SK-N-SH treated with all-trans-retinoic acid at 6 μM for 48 hours (cell line): ENCODE results near the gene GIPC3.

Experiments
- ATAC-seq: fragments of 200-7000 bp; cut with Tn5 transposase; 3 replicates; pipeline ENCODE4 v1.9.1; 2020; ENCODE audit warnings: mild to moderate bottlenecking, moderate library complexity
- ARNTL ChIP-seq: fragments of 450-650 bp; formaldehyde crosslinking; IDR thresholded peaks from 2 replicates; pipeline ENCODE4 v1.5.0; 2020; ENCODE audit warnings: low read depth, mild to moderate bottlenecking, moderate library complexity, borderline replicate concordance
- BACH2 ChIP-seq: fragments of 250-450 bp; sonication (Bioruptor Pico); IDR thresholded peaks from 2 replicates; pipeline ENCODE4 v1.9.0; 2021; ENCODE audit warnings: mild to moderate bottlenecking, borderline replicate concordance
- CREB5 ChIP-seq: fragments of 250-450 bp; sonication (Bioruptor Pico); IDR thresholded peaks from 2 replicates; pipeline ENCODE4 v1.5.1; 2020; ENCODE audit warnings: low read depth, mild to moderate bottlenecking, moderate library complexity
- ESRRG ChIP-seq: fragments of 250-450 bp; sonication (Bioruptor Pico); IDR thresholded peaks from 2 replicates; pipeline ENCODE4 v1.6.1; 2021; ENCODE audit warnings: mild to moderate bottlenecking
- GLIS3 ChIP-seq: fragments of 250-450 bp; sonication (Bioruptor Pico); IDR thresholded peaks from 2 replicates; pipeline ENCODE4 v1.5.0; 2020; ENCODE audit warnings: mild to moderate bottlenecking, moderate library complexity
- ISL1 ChIP-seq: fragments of 250-450 bp; sonication (Bioruptor Pico); IDR thresholded peaks from 2 replicates; pipeline ENCODE4 v2.1.2; 2022; ENCODE audit warnings: mild to moderate bottlenecking, moderate library complexity
- OSR1 ChIP-seq: fragments of 250-450 bp; sonication (Bioruptor Pico); IDR thresholded peaks from 2 replicates; pipeline ENCODE4 v1.8.0; 2022; ENCODE audit warnings: moderate library complexity, mild to moderate bottlenecking, inconsistent platforms
- PPARA ChIP-seq: fragments of 250-450 bp; sonication (Bioruptor Pico); IDR thresholded peaks from 2 replicates; pipeline ENCODE4 v1.5.0; 2020; ENCODE audit warnings: mild to moderate bottlenecking, borderline replicate concordance
- RARB ChIP-seq: fragments of 250-450 bp; sonication (Bioruptor Pico); IDR thresholded peaks from 2 replicates; pipeline ENCODE4 v1.8.0; 2021; ENCODE audit warnings: mild to moderate bottlenecking, moderate library complexity
- SNAI2 ChIP-seq: fragments of 250-450 bp; sonication (Bioruptor Pico); IDR thresholded peaks from 2 replicates; pipeline ENCODE4 v1.5.0; 2020; ENCODE audit warnings: mild to moderate bottlenecking, moderate library complexity
- TCF4 ChIP-seq: fragments of 250-450 bp; sonication (Bioruptor Pico); IDR thresholded peaks from 2 replicates; pipeline ENCODE4 v1.8.0; 2021; ENCODE audit warnings: mild to moderate bottlenecking, moderate library complexity, borderline replicate concordance
- TOX ChIP-seq: fragments of 250-450 bp; sonication (Bioruptor Pico); IDR thresholded peaks from 2 replicates; pipeline ENCODE4 v1.8.0; 2021; ENCODE audit warnings: mild to moderate bottlenecking, moderate library complexity, borderline replicate concordance
- TSHZ2 ChIP-seq: fragments of 250-450 bp; sonication (Bioruptor Pico); IDR thresholded peaks from 2 replicates; pipeline ENCODE4 v1.5.0; 2020; ENCODE audit warnings: mild to moderate bottlenecking, moderate library complexity
- ZC3H10 ChIP-seq: fragments of 250-450 bp; sonication (Bioruptor Pico); IDR thresholded peaks from 2 replicates; pipeline ENCODE4 v1.5.1; 2021; ENCODE audit warnings: mild to moderate bottlenecking, moderate library complexity
- ZFP3 ChIP-seq: fragments of 250-450 bp; sonication (Bioruptor Pico); IDR thresholded peaks from 2 replicates; pipeline ENCODE4 v1.5.0; 2020; ENCODE audit warnings: mild to moderate bottlenecking, moderate library complexity
- ZFP30 ChIP-seq: fragments of 450-650 bp; formaldehyde crosslinking; IDR thresholded peaks from 2 replicates; pipeline ENCODE4 v1.5.0; 2022; ENCODE audit warnings: mild to moderate bottlenecking, moderate library complexity
- ZNF565 ChIP-seq: fragments of 450-650 bp; formaldehyde crosslinking; conservative IDR thresholded peaks from 2 replicates; pipeline ENCODE4 v1.5.0; 2020; ENCODE audit warnings: low read depth, mild to moderate bottlenecking, moderate library complexity
- ZNF70 ChIP-seq: fragments of 450-650 bp; formaldehyde crosslinking; IDR thresholded peaks from 2 replicates; pipeline ENCODE4 v1.5.0; 2020; ENCODE audit warnings: mild to moderate bottlenecking, moderate library complexity
- TF ChIP-seq, protein P1 (sequence below): fragments of 250-450 bp; sonication (Bioruptor Pico); IDR thresholded peaks from 2 replicates; pipeline ENCODE4 v1.8.0; 2020; ENCODE audit warnings: mild to moderate bottlenecking, moderate library complexity, borderline replicate concordance
- TF ChIP-seq, protein P2 (sequence below): fragments of 250-450 bp; sonication (Bioruptor Pico); IDR thresholded peaks from 2 replicates; pipeline ENCODE4 v1.5.1; 2021; ENCODE audit warnings: mild to moderate bottlenecking, moderate library complexity
- TF ChIP-seq, protein P3 (sequence below): fragments of 250-450 bp; sonication (Bioruptor Pico); IDR thresholded peaks from 2 replicates; pipeline ENCODE4 v1.8.0; 2021; ENCODE audit warnings: low read depth, mild to moderate bottlenecking, moderate library complexity, borderline replicate concordance

Gene GIPC3

GRCh38 chr19:3613818-3614661 lies 28.8 kb downstream of the GIPC3 start (continued):
- TF ChIP-seq BACH2 (CRISPR knock-in tag): no peak
- TF ChIP-seq ARNTL: no peak
- TF ChIP-seq ZC3H10 (CRISPR knock-in tag): no peak
- no peak for TF ChIP-seq ZNF565 (CRISPR knock-in tag)
- no peak for TF ChIP-seq ISL1 (CRISPR knock-in tag)
- TF ChIP-seq TOX (CRISPR knock-in tag): no peak
- no peak for TF ChIP-seq GLIS3 (CRISPR knock-in tag)
- no peak for TF ChIP-seq SNAI2 (CRISPR knock-in tag)
- TF ChIP-seq PPARA (CRISPR knock-in tag): no peak

GRCh38 chr19:3614858-3615505 lies 29.7 kb downstream of the GIPC3 start:
- TF ChIP-seq ARNTL (no peak), ZFP3 (CRISPR knock-in tag) (no peak), ZFP30 (CRISPR knock-in tag) (no peak), ZNF70 (CRISPR knock-in tag) (no peak), GLIS3 (CRISPR knock-in tag) (no peak), TCF4 (CRISPR knock-in tag) (no peak), ZC3H10 (CRISPR knock-in tag) (no peak), ZNF565 (CRISPR knock-in tag) (no peak), TSHZ2 (CRISPR knock-in tag) (no peak), ISL1 (CRISPR knock-in tag) (no peak), TOX (CRISPR knock-in tag) (no peak), RARB (no peak)
- TF ChIP-seq, protein P1, sequence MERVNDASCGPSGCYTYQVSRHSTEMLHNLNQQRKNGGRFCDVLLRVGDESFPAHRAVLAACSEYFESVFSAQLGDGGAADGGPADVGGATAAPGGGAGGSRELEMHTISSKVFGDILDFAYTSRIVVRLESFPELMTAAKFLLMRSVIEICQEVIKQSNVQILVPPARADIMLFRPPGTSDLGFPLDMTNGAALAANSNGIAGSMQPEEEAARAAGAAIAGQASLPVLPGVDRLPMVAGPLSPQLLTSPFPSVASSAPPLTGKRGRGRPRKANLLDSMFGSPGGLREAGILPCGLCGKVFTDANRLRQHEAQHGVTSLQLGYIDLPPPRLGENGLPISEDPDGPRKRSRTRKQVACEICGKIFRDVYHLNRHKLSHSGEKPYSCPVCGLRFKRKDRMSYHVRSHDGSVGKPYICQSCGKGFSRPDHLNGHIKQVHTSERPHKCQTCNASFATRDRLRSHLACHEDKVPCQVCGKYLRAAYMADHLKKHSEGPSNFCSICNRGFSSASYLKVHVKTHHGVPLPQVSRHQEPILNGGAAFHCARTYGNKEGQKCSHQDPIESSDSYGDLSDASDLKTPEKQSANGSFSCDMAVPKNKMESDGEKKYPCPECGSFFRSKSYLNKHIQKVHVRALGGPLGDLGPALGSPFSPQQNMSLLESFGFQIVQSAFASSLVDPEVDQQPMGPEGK (CRISPR knock-in tag): no peak
- TF ChIP-seq, protein P2, sequence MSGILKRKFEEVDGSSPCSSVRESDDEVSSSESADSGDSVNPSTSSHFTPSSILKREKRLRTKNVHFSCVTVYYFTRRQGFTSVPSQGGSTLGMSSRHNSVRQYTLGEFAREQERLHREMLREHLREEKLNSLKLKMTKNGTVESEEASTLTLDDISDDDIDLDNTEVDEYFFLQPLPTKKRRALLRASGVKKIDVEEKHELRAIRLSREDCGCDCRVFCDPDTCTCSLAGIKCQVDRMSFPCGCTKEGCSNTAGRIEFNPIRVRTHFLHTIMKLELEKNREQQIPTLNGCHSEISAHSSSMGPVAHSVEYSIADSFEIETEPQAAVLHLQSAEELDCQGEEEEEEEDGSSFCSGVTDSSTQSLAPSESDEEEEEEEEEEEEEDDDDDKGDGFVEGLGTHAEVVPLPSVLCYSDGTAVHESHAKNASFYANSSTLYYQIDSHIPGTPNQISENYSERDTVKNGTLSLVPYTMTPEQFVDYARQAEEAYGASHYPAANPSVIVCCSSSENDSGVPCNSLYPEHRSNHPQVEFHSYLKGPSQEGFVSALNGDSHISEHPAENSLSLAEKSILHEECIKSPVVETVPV (CRISPR knock-in tag): no peak
- no peak for ATAC-seq

- no peak for TF ChIP-seq CREB5 (CRISPR knock-in tag)
- TF ChIP-seq ARNTL: no peak
- no peak for TF ChIP-seq TCF4 (CRISPR knock-in tag)
- no peak for TF ChIP-seq PPARA (CRISPR knock-in tag)
- no peak for TF ChIP-seq ZNF565 (CRISPR knock-in tag)
- no peak for TF ChIP-seq ZNF70 (CRISPR knock-in tag)
- TF ChIP-seq ESRRG (CRISPR knock-in tag): no peak
- no peak for TF ChIP-seq ISL1 (CRISPR knock-in tag)
- TF ChIP-seq TSHZ2 (CRISPR knock-in tag): no peak
- TF ChIP-seq, protein P3, sequence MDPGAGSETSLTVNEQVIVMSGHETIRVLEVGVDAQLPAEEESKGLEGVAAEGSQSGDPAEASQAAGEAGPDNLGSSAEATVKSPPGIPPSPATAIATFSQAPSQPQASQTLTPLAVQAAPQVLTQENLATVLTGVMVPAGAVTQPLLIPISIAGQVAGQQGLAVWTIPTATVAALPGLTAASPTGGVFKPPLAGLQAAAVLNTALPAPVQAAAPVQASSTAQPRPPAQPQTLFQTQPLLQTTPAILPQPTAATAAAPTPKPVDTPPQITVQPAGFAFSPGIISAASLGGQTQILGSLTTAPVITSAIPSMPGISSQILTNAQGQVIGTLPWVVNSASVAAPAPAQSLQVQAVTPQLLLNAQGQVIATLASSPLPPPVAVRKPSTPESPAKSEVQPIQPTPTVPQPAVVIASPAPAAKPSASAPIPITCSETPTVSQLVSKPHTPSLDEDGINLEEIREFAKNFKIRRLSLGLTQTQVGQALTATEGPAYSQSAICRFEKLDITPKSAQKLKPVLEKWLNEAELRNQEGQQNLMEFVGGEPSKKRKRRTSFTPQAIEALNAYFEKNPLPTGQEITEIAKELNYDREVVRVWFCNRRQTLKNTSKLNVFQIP: no peak
- no peak for TF ChIP-seq OSR1 (CRISPR knock-in tag)
- no peak for TF ChIP-seq ZC3H10 (CRISPR knock-in tag)
Observed at GRCh38 chr19:3615524-3616135, 30.4 kb downstream of the GIPC3 start.

More at GRCh38 chr19:3615524-3616135, 30.4 kb downstream of the GIPC3 start:
- ATAC-seq: no peak
